Measurements from ENCODE around the gene LRRTM4.

LRRTM4 gene
- 0 to 0.15 (median 0) reads per million in 18 experiments for total RNA-seq

DNA sequence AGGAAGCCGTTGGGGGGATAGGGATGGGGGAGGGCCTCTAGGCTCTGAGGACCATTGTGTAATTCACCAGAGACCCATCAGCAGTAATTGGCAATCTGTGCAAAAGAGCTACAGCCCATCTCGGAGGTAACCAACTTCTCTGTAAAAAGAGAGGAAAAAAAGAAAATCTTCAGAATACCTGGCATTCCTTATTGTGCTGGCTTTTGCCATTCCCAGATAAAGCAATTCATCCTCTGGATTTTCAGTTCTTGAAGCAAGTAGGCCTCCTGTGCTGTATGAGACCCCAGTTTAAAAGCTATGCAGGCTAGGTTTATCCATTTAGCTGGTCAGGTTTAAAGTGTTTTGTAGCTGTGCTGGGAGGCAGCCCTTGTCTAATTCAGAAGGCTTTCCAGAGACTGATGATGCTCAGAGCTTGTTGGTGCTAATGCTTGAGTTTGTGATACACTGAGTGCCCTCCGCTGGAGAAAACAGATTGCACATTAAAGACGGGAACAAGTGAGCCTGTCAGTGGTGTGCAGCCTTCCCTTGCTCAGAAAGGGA is at the start of gene LRRTM4:
Gene LRRTM4 (minus strand): TSS at position 446 of the 540 bp plus-strand sequence.
- DNase-seq = no peak

DNA sequence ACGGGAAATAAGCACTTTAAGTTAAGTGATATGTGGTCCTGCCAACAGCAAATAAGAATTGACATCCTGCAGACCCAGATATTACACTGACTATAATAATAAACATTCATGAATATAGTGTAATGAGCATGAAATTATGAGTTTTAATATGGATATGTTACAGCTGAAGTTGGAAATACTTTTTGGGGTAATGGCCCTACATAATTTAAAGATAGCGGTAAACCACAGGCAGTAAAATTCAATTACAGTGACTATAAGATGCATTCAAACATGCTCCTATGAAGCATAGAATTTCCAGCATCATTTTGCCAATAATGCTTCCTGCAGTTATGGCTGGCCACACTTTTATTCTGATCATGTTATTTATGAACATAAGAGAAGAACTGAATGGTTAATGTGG is 49.4 kb upstream of the LRRTM4 start:
- no peak for DNase-seq

DNA sequence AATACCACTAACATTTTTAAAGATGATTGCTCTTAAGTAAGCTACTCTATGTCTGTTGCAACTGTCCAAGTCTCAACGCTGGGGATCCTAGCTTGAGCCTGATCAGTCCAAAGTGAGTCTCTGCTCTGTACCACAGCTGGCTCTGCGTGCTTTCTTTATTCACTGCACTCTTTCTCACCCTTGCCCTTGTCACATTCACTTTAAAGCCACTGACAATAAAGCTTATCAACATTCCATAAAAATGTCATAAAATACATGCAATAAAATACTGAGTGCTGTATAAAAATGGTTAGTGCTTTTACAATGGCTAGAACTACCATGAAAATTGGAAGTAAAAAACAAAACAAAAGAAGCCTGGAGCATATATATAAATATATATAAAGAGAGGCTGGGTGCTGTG is 45.5 kb upstream of the LRRTM4 start:
- no peak for DNase-seq

DNA sequence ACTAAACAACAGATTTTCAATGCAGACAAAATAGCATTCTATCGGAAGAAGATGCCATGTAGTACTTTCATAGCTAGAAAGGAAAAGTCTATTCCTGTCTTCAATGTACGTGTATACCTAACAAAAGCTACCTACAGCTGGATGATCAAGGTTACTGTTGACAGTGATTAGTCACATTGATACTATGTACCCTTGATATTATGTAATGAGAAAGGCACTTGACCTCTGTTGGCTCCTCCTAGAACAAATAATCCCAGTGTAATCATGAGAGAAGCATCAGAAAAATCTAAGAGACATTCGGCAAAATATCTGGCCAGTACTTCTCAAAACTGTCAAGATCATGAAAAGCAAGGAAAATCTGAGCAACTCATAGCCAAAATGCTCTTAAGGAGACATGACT is 44.4 kb upstream of the LRRTM4 start:
- DNase-seq = no peak

DNA sequence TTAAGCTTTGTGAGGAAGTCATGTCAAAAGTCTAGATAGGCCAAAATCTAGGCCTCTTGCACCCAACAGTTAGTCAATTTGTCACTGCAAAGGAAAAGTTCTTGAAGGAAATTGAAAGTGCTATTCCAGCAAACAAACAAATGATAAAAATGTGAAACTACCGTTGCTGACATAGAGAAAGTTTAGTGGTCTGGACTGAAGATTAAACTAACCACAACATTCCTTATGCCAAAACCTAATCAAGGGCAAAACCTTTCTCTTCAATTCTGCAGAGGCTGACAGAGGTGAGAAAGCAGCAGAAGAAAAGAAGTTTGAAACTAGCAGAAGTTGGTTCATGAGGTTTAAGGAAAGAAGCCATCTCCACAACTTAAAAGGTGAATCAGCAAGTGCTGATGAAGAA is 44.0 kb upstream of the LRRTM4 start:
- DNase-seq = no peak

DNA sequence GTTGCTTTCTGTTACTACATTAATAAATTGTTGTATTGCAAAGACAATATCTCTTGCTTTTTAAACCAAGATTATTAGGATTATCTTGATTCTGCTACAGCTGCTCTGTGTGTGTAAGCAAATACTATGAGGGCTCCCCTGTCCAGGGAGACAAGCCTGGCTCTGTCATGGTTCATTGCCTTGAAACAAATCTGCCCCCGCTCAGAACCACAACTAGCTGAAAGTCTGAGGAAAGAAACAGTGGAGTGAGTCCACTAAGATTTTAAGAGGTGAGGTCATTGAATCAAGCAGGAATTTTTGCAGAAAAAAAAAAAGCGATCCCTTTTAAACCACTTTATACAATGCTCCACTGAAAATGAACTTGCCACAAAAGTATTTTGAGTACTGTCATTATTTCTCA is 30.8 kb upstream of the LRRTM4 start:
- DNase-seq = no peak

DNA sequence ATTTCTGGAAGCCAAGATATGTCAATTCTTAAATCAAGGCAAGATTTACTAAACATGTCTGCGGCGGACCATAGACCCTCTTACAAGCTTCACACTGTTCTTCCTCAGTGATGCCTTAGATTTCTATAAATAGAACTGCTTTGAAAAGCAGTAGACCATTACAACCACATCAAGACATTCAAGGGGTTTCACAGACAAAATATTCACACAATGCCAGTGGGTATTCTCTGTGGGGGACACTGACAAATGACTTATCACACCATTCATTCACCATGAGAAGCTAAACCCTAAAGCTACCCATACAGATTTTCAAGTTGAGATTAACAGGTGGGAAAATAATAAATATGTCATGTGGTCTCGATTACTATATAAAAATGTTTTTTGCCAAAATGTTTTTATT is 15.9 kb upstream of the LRRTM4 start:
- DNase-seq = no peak

DNA sequence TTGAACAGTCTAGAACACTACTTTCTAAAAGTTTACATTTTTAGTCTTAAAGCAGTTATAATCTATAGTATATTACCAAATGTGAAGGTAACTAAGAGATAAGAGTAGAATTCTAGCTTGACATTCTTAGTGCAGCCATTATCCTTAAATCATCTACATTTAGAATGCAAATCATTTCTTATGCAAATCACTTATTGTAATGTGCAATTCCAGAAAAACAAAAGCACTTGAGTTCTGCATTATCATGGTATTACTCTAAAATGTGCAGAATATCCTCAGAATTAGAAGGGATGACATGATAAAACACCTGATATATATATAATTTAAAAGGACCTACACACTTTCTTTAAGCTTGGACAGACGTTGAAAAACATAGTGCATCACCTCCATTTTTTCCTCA is 712 bp upstream of the LRRTM4 start:
- no peak for DNase-seq

DNA sequence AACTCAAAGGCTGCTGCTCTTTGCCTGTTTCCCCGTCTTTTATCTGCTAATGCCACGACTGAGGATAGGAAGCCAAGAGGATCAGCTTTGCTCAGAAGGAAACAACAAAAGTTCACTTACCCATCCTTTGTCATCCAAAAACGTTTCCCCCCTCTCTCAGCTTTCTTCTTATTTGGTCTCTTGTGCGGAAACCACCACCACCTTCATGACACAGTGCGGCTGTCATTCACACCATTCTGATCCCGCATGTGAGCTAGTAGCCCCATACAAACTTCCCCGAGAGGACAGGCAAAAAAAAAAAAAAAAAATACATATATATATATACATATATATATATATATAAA is 656 bp downstream of the LRRTM4 start:
- DNase-seq = no peak

DNA sequence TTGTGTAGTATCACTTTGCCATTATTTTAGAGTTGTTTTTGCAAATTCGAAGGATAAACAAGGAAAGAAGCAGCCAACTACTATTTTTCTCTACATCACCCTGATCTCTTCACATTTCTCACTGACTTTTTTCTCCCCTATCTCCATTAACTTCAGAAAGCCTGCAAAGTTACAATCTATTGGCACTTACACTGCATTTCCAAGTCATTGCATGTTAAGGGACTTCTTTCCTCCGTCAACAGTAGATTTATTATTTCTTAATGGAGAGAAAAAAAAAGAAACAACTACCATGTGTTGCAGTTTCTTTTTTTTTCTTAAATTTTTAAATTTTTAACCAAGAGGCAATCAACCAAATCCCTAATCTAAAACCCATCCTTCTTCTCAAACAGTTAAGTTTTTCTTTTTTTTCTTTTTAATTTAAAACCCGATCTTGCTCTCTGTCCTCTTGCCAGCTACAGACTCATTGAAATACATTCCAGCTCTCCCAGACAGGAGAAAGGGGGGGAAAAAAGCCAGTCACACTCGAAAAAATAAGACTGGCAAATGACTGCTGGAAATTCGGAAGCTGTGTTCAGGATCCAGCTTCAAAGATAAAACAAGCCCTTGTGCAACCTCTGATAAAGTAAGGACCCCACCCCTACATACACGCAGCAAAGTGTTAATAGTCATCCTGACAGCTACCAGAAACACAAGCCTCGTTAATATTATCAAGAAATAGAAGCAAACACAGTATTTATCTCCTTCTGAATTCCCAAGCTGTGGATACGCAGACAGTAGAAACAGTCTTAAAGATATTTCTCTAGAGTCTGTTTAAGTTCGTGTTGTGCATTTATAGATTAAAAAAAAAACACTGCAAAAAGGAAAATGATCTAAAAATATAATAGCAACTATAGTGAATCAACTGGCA is 1.3 kb downstream of the LRRTM4 start:
- no peak for DNase-seq

DNA sequence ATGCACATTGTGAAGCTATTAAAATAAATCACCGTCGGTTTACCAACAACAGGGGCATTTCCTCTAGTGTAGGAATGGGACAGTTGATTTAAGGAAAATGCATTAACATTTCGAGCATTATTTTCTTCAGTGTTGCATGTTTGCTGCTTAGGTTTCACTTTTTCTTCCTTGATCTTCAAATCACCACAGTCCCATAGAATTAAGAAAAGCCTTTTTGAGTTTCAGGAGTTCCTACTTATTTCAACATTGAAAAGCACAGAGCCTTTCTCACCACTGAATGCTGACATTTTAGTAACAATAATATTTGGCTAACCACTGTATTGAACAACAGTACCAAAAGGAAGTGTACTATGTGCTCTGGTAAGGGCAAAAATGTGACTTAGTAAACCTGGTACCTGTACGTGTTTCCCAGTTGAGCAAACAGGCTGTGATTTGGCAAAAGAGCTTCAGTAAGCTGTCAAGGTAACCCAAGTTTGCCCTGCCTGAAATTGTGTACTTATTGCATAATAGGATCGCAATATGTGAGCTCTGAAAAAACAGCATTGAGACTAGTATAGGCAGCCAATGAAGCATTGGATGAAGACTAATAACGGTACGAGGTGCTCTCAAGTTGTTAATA is 2.2 kb downstream of the LRRTM4 start:
- DNase-seq = no peak

DNA sequence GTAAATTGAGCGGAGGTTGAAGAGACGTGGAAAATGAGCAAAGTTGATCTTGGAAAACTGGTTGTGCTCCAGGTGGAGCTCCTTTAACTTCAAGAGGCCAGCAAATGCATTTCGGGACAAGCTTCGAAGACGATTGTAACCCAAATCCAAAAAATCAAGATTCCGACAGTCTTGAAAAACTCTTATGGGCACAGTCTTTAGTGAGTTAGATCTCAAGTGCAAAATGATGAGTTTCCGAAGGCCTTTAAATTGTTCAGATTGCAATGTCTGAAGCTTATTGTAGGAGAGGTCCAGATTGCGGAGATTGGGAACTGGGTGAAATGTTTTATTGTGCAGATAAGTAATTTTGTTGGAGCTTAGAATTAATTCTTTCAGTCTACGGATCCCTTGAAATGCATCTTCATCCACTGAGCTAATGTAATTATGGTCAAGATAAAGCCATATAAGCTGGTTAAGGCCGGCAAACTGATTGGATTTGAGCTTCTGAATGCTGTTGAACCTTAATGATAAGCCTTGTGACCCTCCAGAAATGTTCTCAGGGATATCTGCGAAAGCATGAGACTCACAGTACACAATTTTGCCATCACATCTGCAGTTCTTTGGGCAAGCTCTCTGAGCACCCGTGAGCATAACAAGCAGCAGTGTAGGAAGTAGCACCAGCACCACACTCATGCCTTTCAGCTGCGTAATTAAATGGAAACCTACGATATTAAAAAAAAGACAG is 2.9 kb downstream of the LRRTM4 start:
- DNase-seq = no peak

DNA sequence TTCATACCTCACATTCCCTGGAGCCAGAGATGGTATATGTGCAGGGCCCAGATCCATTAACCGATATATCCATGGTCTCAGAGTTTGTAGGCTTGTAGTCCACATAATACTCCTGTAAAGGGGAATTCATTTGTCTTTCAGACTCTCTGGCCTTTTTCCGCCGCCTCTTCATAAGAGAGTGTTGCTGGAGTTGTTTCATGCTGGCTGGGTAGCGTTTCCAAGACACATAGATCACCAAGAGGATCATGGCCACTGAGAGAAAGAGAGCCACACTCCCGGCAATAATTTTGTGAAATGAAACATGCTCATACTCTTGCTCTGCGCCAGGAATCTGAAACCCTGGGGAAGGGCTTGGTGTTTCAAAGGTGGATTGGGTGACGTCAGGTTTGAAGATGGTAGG is 3.9 kb downstream of the LRRTM4 start:
- DNase-seq = no peak

DNA sequence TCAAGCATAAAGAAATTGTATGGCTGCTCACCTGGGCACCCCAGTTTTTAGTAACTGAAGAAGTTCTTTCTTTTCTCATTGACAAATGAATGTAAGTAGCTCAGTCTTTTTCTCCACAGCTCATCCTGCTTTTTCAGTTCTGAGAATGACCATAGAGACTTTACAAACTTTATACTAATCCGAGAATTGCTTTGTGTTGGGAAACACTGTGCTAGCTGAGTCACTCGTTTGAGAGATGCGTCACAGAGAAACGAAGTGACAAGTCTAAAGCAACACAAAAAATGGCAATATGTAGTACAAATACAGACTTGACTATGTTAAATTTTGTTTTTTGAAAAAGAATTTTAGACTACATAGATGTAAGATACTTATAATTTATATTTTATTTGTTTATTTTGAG is 9.0 kb downstream of the LRRTM4 start:
- no peak for DNase-seq

DNA sequence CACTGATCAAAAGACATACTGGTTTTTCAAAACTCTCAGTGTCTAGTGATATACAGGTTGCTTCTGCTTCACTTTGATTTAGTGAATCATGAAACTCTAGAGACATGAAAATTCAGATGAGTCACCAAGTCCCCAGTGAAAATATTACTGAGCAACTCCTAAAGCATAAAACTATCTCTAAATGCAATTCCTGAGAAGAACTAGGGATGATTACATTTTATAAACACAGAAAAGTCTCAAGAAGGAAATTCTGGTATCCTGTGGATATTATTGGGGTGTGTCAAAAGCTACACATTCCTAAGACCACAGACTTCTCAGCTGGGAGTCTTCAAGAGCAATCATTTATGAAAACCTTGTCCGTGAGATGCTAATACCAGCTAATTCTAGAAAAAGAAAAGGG is 9.7 kb downstream of the LRRTM4 start:
- no peak for DNase-seq

DNA sequence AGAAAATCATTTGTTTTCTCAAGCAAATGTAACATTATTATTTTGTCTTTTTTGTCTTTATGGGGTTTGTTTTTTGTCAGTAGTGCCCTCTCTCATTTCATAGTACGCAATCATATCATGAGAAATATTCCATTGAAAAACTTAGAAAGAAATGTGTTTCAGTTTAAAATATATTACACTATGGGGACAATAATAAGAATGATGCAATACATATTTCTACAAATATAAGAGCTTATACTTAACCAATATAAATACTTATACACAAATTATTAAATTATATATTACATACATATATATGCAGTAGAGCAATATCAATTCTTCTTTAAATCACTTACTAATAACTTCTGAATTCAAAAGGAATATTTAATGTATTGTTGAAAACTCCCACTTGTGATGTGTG is 13.7 kb downstream of the LRRTM4 start:
- no peak for DNase-seq

DNA sequence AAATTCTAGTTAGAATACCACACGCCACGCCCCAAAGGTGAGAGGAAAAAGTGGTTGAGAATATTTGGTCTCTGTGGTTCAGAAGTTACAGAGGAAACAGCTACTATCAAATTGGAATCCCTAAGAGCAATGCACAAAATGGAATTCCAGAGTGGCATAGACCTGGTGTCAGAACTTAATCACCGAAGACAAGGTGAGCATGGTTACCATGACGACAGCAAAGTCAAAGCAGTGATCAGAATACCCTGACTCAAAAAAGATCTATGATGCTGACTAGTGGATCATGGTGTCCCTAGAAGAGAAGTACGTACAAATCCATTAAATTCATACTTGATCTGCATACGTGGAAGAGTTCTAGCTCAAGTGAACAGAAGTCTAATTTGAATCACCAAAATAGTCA is 14.5 kb downstream of the LRRTM4 start:
- DNase-seq = no peak

DNA sequence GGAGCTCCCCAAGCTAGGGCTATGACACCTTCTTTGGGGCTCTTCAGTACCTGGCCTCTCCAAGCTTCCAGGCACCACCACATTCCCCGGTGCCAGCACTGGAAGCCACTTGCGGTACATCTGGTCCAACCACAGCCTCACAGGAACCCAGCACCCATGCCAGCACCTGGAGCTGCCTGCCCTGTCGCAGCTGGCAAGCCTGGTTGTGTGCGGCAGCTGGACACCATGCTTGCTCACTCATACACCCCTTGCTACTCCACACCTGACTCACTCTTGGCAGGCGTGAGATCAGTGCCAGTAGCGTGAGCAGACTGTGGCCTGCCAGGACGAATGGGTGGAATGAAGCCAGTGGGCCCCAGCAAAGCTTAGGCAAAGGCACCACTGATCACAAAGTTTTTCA is 34.0 kb downstream of the LRRTM4 start:
- DNase-seq = no peak

DNA sequence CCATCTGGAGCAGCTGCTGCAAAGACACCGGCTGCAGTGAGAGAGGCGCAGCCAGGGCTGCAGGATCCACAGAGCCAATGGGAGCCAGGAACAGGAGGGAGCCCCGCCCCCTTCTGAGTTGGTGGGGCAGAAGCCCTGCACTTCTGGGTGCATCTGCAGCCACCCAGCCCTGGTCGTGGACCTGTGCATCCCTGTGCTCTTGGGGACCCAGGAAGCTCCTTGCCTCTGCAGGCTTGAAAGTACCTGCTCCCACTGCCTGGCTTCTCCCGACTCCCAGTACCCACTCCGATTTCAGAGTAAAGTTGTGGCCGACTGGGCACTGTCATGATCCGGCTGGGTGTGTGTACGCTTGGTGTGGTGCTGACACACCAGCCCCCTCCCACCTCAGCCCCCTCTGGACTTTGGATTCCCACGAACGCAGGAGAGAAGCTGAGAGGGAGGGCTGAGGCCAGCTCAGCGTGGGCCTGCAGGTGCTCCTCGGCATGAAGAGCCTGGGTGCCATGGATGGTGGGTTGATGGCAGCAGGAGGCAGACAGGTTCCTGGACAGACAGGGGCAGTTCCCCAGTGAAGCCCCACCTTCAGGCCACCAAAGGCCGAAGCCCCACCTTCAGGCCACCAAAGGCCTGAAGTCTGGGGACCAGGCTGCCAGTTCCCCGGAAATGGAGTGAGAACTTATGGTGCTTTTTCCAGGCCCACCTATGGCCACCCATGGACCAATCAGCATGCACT is 34.9 kb downstream of the LRRTM4 start:
- no peak for DNase-seq

DNA sequence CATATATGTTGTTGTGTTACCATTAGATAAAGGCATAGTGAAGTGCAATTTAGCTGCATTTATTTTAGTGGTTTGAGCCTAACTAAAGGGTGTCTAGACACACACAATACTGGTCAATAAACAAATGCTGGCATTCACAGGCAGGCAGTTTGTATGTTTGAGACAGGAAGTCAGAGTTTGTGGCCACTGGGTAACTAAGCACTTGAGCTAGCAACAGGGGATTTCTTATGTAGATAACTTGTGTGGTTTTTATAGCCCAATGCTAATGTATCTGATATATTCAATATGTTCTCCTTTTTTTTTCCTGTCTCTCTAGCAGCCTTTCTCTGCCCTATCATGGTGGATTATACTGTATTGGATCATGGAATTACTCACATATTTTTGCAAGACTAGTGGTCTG is 38.1 kb downstream of the LRRTM4 start:
- no peak for DNase-seq

DNA sequence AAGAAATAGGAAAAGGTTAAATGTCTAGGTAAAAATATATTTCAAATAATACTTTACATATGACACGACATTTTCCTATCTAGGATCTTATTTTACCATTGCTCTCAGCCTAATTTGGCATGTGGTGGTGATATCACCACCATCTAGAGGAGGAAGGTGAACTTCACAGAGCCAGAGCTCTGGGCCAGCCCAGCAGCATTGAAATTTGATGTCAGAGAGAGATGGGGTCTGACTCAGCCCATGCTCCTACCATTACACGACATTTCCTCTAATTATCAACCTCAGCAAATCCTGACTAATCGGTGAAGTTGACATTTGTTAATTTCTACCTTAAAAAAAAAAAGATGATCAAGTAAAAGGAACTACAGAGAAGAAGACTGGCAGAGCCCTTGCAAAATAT is 42.3 kb downstream of the LRRTM4 start:
- no peak for DNase-seq

DNA sequence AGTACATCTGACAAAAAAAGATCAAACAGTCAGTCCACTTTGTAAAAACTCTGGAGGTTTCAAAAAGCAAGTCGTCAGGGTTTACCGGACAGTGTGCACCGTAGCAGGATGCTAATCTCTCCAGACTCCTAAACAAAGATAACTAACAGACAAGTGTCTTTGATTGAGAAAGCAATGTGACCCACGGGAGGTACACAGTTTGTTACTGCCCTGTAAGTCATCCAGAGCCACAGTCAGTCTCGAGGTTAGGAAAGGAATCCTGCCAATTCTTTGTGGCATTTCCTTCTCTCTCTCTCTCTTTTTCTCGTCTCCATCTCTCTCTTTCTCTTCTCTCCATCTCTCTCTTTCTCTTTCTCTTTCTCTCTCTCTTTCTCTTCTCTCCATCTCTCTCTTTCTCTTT is 42.8 kb downstream of the LRRTM4 start:
- DNase-seq = no peak

DNA sequence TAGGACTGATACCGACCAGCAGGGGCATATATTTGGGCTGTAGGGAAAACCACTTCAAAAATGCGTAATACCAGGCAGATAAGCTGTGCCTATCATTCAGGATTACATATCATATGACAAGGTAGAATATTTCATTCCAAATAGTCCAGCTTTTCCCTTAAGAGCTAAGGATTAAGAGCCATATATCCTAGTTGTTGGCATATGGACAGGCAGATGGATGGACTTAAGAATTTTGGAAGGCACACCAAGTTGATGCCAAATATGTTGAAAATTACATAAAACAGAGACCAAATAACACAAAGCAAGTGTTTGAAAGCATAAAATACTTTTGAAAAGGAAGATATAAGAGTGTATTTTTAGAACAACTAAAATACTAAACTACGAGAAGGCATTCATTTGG is 52.1 kb downstream of the LRRTM4 start:
- DNase-seq = no peak

Measured in inflammatory macrophage (primary cell).